Kidney (tissue), 14 donors: ENCODE results near the gene DIS3L2. TPM values are rescaled to one million over a fixed set of nuclear protein-coding genes. Genes with fewer than 3 reads are reported as not detected.
"Not testable (repeated sequence)": the region's sequence is repeated elsewhere in the genome, so short reads cannot be mapped to it uniquely, and the experiment has no call there.

Experiments
- DNase-seq, 5 donors: peaks; one replicate each; pipeline ENCODE4 v3.0.0-alpha.2; 2013 to 2020
- FAIRE-seq: peaks from 2 replicates; lab custom pipeline; 2012; peaks lifted over from hg19 to GRCh38; lab: Jason Lieb, UNC
- H3K27ac ChIP-seq, 2 donors: one replicate each; pipeline ENCODE4 v1.7.0; 2013; ENCODE audit warnings: low read depth in 2 of 2, low read length in 2 of 2, inconsistent platforms in 1 of 2
- H3K27me3 ChIP-seq: one replicate; pipeline ENCODE4 v1.7.1; 2013; ENCODE audit warnings: low read length, inconsistent platforms; ENCODE audit not compliant: control insufficient read depth, insufficient read depth
- H3K36me3 ChIP-seq, 3 donors: one replicate each; pipeline versions ENCODE4 v1.7.0 to v1.7.1; 2013; ENCODE audit warnings: low read length in 3 of 3, control low read depth in 1 of 3, inconsistent platforms in 1 of 3; ENCODE audit not compliant: insufficient read depth in 3 of 3, control insufficient read depth in 2 of 3
- H3K4me1 ChIP-seq, 3 donors: one replicate each; pipeline versions ENCODE4 v1.7.0 to v1.7.1; 2013; ENCODE audit warnings: low read length in 3 of 3, inconsistent platforms in 1 of 3, low read depth in 1 of 3; ENCODE audit not compliant: control insufficient read depth in 2 of 3, insufficient read depth in 2 of 3
- H3K4me3 ChIP-seq, 3 donors: one replicate each; pipeline versions ENCODE4 v1.7.0 to v1.8.1; 2013; ENCODE audit warnings: low read length in 3 of 3, control low read depth in 1 of 3, inconsistent platforms in 1 of 3
- H3K9ac ChIP-seq, 3 donors: one replicate each; pipeline versions ENCODE4 v1.7.0 to v1.7.1; 2013; ENCODE audit warnings: low read length in 3 of 3, control low read depth in 1 of 3, inconsistent platforms in 1 of 3
- H3K9me3 ChIP-seq, 3 donors: one replicate each; pipeline versions ENCODE4 v1.7.0 to v1.7.1; 2013; ENCODE audit warnings: low read length in 3 of 3, control low read depth in 1 of 3, inconsistent platforms in 1 of 3; ENCODE audit not compliant: control insufficient read depth in 2 of 3, insufficient read depth in 1 of 3
- intact Hi-C: fragments of 100-400 bp; cut with DNase I; formaldehyde crosslinking; loops from one replicate; pipeline ENCODE4 v1.11.1; 2022
- polyA plus RNA-seq: library from polyadenylated mRNA; stranded (reverse); fragments of 350-450 nt; fragmentation: Illumina TruSeq; extraction: RNeasy Lipid Tissue Mini Kit (QIAGEN cat#74804); gene quantifications from one replicate; pipeline ENCODE4 v1.2.3, GENCODE V29; 2014; ENCODE audit warnings: low read depth, low replicate concordance; ENCODE audit not compliant: insufficient read depth
- total RNA-seq: library from RNA; stranded (reverse); fragmentation: NEBNext Ultra II Directional; extraction: Animal tissue kit (Norgen Biotek cat#: 25700); gene quantifications from one replicate; pipeline ENCODE4 v1.2.1, GENCODE V29; 2021
- TF ChIP-seq, protein P1 (sequence below): IDR thresholded peaks from 3 replicates; pipeline ENCODE4 v1.5.1; 2012; ENCODE audit warnings: mild to moderate bottlenecking, moderate library complexity, borderline replicate concordance; ENCODE audit not compliant: insufficient read depth; ENCODE audit errors: extremely low read depth
- donor health status: control.
- donor health status: control.
- donor health status: control.
- donor health status: control.
- donor health status: control.
- donor health status: DM: yes; HTN: yes; CAD: no.
- donor health status: Normal renal cell carcinoma (clear cell type).

The DIS3L2 gene
- total and polyA plus RNA-seq, 2 donors from 2014 or later, result 12.3 to 47.7 TPM

DNA sequence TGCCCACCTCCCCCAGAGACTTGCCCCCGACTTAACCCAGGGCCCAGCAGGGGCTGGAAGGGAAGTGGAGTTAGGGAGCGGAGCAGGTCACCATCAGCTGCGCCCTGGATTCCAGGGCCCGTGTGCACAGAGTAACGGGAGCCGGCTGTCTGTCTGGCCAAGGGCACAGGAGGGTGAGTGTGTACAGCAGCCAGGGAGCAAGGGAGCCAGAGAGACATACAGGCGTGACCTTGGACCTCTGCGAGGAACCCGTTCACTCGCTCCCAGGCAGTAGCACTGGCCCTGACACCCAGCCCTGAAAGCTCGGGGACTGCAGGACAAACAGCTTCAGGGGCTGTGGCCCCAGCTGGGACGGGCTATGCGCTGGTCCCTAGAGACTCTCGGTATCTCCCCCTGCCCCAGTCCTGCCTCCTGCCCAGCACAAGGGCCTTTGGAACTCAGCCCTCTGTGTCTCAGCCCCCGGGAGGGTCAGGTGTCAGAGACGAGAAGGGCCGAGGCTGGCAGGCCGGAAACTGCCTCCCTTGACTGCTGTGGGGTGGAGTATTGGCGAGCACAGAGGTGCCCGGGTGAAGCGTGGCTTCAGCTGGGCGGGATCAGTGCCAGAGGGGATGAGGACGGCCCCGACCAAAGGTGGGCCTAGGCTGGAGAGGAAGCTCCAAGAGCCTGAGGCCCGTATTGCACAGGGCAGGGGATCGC is 370.9 kb downstream of the DIS3L2 start:
- H3K4me1 ChIP-seq, intact Hi-C loops, H3K9ac ChIP-seq, H3K9me3 ChIP-seq, H3K27me3 ChIP-seq, H3K4me3 ChIP-seq, H3K36me3 ChIP-seq, FAIRE-seq, H3K27ac ChIP-seq: not testable (repeated sequence)
- peak in 2 of 5 donors; percentile 24 to 47 for DNase-seq

DNA sequence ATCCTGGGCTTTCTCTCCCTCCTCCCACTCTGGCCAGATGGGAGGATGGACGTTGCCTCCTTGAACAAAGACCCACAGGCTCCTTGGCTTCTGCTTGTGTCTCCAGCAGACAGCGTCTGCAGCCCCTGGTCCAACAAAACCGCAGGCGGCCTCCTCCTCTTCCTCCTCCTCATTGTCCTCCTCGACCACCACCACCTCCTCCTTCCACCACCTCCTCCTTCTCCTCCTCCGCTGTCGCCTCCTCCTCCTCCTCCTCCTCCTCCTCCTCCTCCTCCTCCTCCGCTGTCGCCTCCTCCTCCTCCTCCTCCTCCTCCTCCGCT is 371.4 kb downstream of the DIS3L2 start:
- intact Hi-C loops, result no loop called here
- Histone ChIP-seq H3K36me3 (no peaks in the 10 kb centered on the region), H3K4me1 (no peaks in the 10 kb centered on the region), H3K27ac (no peak overlapping the region), H3K27me3 (no peaks in the 10 kb centered on the region), H3K9ac (no peak overlapping the region), H3K9me3 (no peaks in the 10 kb centered on the region), H3K4me3 (no peak overlapping the region)
- FAIRE-seq (no peak), DNase-seq (peak in 1 of 5 donors; percentile 40)
- TF ChIP-seq, protein P1, sequence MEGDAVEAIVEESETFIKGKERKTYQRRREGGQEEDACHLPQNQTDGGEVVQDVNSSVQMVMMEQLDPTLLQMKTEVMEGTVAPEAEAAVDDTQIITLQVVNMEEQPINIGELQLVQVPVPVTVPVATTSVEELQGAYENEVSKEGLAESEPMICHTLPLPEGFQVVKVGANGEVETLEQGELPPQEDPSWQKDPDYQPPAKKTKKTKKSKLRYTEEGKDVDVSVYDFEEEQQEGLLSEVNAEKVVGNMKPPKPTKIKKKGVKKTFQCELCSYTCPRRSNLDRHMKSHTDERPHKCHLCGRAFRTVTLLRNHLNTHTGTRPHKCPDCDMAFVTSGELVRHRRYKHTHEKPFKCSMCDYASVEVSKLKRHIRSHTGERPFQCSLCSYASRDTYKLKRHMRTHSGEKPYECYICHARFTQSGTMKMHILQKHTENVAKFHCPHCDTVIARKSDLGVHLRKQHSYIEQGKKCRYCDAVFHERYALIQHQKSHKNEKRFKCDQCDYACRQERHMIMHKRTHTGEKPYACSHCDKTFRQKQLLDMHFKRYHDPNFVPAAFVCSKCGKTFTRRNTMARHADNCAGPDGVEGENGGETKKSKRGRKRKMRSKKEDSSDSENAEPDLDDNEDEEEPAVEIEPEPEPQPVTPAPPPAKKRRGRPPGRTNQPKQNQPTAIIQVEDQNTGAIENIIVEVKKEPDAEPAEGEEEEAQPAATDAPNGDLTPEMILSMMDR, result no peak

DNA sequence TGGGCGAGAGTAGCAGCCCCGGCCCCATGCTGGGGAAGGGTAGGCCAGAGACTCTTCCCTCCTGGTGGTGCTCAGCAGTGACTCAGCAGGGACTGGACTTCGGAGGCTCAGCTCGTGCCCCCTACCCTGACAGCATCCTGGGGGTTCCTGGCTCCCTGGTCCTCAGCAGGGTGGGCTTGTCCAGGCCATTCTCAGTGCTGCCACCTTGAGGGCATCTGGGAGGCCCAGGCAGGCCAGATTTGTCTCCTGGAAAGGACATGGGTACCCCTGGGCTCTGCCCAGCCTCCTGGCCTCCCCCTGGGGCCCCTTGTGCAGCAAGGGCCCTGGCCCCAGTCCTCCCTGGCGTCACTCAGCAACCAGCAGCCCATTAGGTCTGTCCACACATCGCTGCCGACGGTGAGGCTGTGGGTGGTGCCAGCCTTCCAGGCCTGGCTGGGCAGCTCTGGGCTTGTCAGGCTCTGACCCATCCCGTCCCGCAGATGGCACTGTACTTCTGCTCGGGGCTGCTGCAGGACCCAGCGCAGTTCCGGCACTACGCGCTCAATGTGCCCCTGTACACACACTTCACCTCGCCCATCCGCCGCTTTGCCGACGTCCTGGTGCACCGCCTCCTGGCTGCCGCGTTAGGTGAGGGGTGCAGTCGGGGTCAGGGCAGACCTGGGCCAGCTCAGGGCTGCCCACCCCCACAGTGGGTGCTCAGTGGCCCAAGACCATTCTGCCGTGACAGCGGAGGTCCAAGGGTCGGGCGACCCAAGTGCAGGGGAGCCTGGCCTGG is 372.0 kb downstream of the DIS3L2 start:
- TF ChIP-seq, protein P1, result no peak
- intact Hi-C loops, result no loop called here
- FAIRE-seq (no peak), DNase-seq (peak in 2 of 5 donors; percentile 57 to 60)
- Histone ChIP-seq H3K4me3 (no peak overlapping the region), H3K9me3 (no peaks in the 10 kb centered on the region), H3K27me3 (no peaks in the 10 kb centered on the region), H3K4me1 (no peaks in the 10 kb centered on the region), H3K9ac (no peak overlapping the region), H3K27ac (no peak overlapping the region), H3K36me3 (no peaks in the 10 kb centered on the region)

DNA sequence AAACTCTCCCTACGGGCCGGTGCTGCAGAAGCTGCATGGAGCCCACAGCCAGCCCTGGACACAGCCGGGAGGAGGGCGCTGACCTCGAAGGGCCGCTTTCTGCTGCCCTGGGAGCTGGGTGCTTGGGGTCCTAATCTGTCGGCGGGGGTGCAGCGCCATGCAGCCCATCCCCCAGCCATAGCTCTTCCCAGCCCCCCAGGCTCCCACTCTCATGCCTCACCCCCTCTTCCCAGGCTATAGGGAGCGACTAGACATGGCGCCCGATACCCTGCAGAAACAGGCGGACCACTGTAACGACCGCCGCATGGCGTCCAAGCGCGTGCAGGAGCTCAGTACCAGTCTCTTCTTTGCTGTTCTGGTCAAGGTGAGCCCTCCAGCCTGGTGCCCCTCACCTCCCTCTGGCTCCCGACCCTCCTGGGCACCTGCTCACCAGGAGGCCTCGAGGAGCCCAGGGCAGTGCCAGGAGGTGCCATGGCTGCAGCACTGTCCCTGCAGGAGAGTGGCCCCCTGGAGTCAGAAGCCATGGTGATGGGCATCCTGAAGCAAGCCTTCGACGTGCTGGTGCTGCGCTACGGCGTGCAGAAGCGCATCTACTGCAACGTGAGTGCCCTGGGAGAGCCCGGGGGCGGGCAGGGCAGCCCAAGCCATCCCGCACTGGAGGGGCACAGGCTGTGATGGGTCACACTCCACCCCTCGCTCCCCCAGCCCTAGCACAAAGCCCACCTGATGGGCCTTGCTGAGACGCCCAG is 372.8 kb downstream of the DIS3L2 start:
- peak in 2 of 5 donors; percentile 34 to 58 for DNase-seq
- H3K4me1 ChIP-seq, H3K9ac ChIP-seq, H3K36me3 ChIP-seq, H3K27me3 ChIP-seq, H3K27ac ChIP-seq, H3K4me3 ChIP-seq, H3K9me3 ChIP-seq, intact Hi-C loops, FAIRE-seq: not testable (repeated sequence)

DNA sequence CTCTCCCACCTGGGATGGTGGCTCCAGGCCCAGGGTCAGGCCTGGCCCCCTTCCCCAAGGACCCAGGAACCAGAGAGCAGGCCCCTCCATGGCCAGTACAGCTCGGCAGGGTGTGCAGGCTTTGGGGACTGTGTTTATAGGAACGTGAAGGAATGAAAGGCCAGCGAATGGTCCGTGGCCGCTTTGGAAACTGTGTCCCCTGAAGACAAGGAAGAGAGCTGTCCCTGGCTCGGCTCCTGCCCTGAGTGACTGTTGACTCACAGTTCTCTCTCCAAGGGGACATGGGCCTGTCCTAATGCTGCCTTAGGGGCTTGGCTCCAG is 373.3 kb downstream of the DIS3L2 start:
- H3K4me3 ChIP-seq, H3K9ac ChIP-seq, H3K27ac ChIP-seq, DNase-seq, H3K4me1 ChIP-seq, intact Hi-C loops, H3K36me3 ChIP-seq, FAIRE-seq, H3K9me3 ChIP-seq, H3K27me3 ChIP-seq: not testable (repeated sequence)

DNA sequence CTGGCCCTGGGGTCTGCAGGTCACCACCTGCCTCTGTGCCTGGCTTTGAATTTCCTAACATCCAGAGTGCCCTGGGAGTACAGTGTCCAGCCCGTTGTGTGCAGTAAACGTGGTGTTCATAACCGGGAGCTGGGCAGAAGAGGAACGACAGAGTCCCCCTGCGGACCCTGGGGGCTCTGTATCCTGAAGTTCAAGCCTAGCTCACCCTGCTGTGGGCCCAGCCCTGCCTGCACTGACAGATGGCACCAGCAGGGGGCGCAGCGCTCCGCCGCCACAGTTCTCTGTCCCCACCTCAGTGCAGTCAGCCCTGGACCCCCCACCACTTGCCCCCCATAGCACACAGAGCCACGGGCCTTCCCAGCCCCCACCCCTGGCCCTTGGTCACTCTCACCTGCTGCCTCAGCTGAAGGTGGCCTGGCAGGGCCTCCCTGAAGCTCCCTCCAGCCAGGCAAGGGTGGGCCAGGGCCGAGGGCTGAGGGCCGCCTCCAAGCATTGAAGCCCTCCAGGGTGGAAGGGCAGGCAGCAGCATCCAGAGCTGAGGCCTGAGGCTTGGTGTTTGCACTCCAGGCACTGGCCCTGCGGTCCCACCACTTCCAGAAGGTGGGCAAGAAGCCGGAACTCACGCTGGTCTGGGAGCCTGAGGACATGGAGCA is 373.8 kb downstream of the DIS3L2 start:
- H3K27ac ChIP-seq, H3K9me3 ChIP-seq, H3K27me3 ChIP-seq, intact Hi-C loops, FAIRE-seq, H3K4me3 ChIP-seq, H3K36me3 ChIP-seq, H3K4me1 ChIP-seq, H3K9ac ChIP-seq: not testable (repeated sequence)
- peak in 2 of 5 donors; percentile 56 to 59 for DNase-seq
